H1 (cell line): Measurements from ENCODE around the gene GTF2A1. TPM values are rescaled to one million over a fixed set of nuclear protein-coding genes. Genes with fewer than 3 reads are reported as not detected.

Experiments used
- CTCF ChIA-PET: fragments of 300-600 bp; sonication (Branson Sonifier 250); formaldehyde crosslinking; loops from one replicate; lab custom pipeline; 2021; ENCODE audit not compliant: partially characterized antibody; lab: Charles Lee
- POLR2A ChIA-PET: fragments of 300-600 bp; sonication (Branson Sonifier 250); formaldehyde crosslinking; loops from one replicate; lab custom pipeline; 2021; ENCODE audit warnings: inconsistent platforms; ENCODE audit not compliant: partially characterized antibody; lab: Charles Lee
- DNase-seq, 2 experiments: peaks; one replicate each; pipeline versions ENCODE4 v3.0.0 to v3.0.0-alpha.2; 2010 to 2022; ENCODE audit warnings: low spot score in 2 of 2, low read depth in 1 of 2, mixed read lengths in 1 of 2
- FAIRE-seq: peaks from 2 replicates; lab custom pipeline; 2011; peaks lifted over from hg19 to GRCh38; lab: Jason Lieb, UNC
- H2AFZ ChIP-seq: 2 replicates; pipeline ENCODE4 v1.8.1; 2012; ENCODE audit warnings: low read length, inconsistent platforms
- H2AK5ac ChIP-seq: 2 replicates; pipeline ENCODE4 v1.6.1; 2013; ENCODE audit warnings: low read depth, low read length
- H2BK120ac ChIP-seq: replicated peaks from 2 replicates; pipeline ENCODE3; 2013; ENCODE audit warnings: low read depth, low read length, inconsistent platforms
- H2BK12ac ChIP-seq: 2 replicates; pipeline ENCODE4 v1.6.1; 2013; ENCODE audit warnings: low read depth, low read length
- H2BK15ac ChIP-seq: 2 replicates; pipeline ENCODE4 v1.6.1; 2013; ENCODE audit warnings: low read length
- H2BK20ac ChIP-seq: 2 replicates; pipeline ENCODE4 v1.6.1; 2013; ENCODE audit warnings: low read length
- H2BK5ac ChIP-seq: 2 replicates; pipeline ENCODE4 v1.6.1; 2013; ENCODE audit warnings: low read depth, low read length
- H3K14ac ChIP-seq: 2 replicates; pipeline ENCODE4 v1.6.1; 2013; ENCODE audit warnings: inconsistent platforms; ENCODE audit not compliant: insufficient read length
- H3K18ac ChIP-seq: 2 replicates; pipeline ENCODE4 v1.6.1; 2013; ENCODE audit warnings: low read length; ENCODE audit errors: extremely low read depth
- H3K23ac ChIP-seq: 2 replicates; pipeline ENCODE4 v1.6.1; 2013; ENCODE audit warnings: inconsistent platforms; ENCODE audit not compliant: insufficient read length
- H3K23me2 ChIP-seq: 2 replicates; pipeline ENCODE4 v1.6.1; 2013; ENCODE audit warnings: low read depth, low read length
- H3K27ac ChIP-seq: 2 replicates; pipeline ENCODE4 v1.6.1; 2011; ENCODE audit warnings: low read depth, low read length, inconsistent platforms
- H3K27me3 ChIP-seq, 4 experiments: replicated peaks in 1 of 4; 1 replicate in 1 of 4; 2 replicates in 3 of 4; pipeline versions ENCODE4 v1.6.1 to v1.8.1; 2011 to 2013; ENCODE audit warnings: low read length in 3 of 4, mild to moderate bottlenecking in 3 of 4, inconsistent platforms in 2 of 4, mixed read lengths in 2 of 4, moderate library complexity in 1 of 4; ENCODE audit not compliant: control insufficient read depth in 3 of 4, insufficient read depth in 3 of 4; ENCODE audit errors: extremely low read depth in 1 of 4
- H3K36me3 ChIP-seq, 4 experiments: 2 replicates each; pipeline versions ENCODE4 v1.6.1 to v1.8.1; 2011 to 2013; ENCODE audit warnings: mild to moderate bottlenecking in 4 of 4, low read length in 3 of 4, moderate library complexity in 2 of 4, control low read depth in 1 of 4, inconsistent platforms in 1 of 4; ENCODE audit not compliant: insufficient read depth in 4 of 4, control insufficient read depth in 2 of 4
- H3K4ac ChIP-seq: replicated peaks from 2 replicates; pipeline ENCODE3; 2013; ENCODE audit warnings: low read length, low read depth, mixed read lengths, inconsistent platforms; ENCODE audit not compliant: insufficient read length
- H3K4me1 ChIP-seq, 4 experiments: replicated peaks in 1 of 4; 1 replicate in 1 of 4; 2 replicates in 3 of 4; pipeline versions ENCODE4 v1.6.1 to v1.8.1; 2011 to 2013; ENCODE audit warnings: low read length in 3 of 4, inconsistent platforms in 2 of 4, mixed read lengths in 1 of 4; ENCODE audit not compliant: insufficient read depth in 4 of 4, control insufficient read depth in 3 of 4
- H3K4me2 ChIP-seq, 2 experiments: 2 replicates each; pipeline versions ENCODE4 v1.6.1 to v1.8.1; 2011 to 2013; ENCODE audit warnings: low read depth in 2 of 2, low read length in 2 of 2, control low read depth in 1 of 2, inconsistent platforms in 1 of 2, mild to moderate bottlenecking in 1 of 2; ENCODE audit not compliant: insufficient read depth in 1 of 2
- H3K4me3 ChIP-seq, 4 experiments: fragments of 200-600, 300-600 bp in 1 of 4; sonication (generic), shearing (Covaris generic), sonication (Bioruptor Twin) in 1 of 4; 2 replicates each; pipeline versions ENCODE4 v1.5.1 to v1.8.1; 2011 to 2016; ENCODE audit warnings: low read length in 4 of 4, low read depth in 3 of 4, control low read depth in 2 of 4, inconsistent platforms in 2 of 4, mild to moderate bottlenecking in 2 of 4, mixed read lengths in 1 of 4, moderate library complexity in 1 of 4; ENCODE audit not compliant: insufficient read depth in 2 of 4; ENCODE audit errors: extremely low read depth in 1 of 4
- H3K56ac ChIP-seq: replicated peaks from 2 replicates; pipeline ENCODE3; 2013; ENCODE audit warnings: low read depth, mild to moderate bottlenecking, mixed read lengths, low read length, inconsistent platforms; ENCODE audit not compliant: insufficient read length
- H3K79me1 ChIP-seq: 2 replicates; pipeline ENCODE4 v1.6.1; 2013; ENCODE audit warnings: low read depth, low read length, control low read depth
- H3K79me2 ChIP-seq, 2 experiments: 2 replicates each; pipeline versions ENCODE4 v1.6.1 to v1.8.1; 2012 to 2013; ENCODE audit warnings: low read length in 2 of 2, mild to moderate bottlenecking in 2 of 2, inconsistent platforms in 1 of 2; ENCODE audit not compliant: insufficient read depth in 2 of 2, control insufficient read depth in 1 of 2
- H3K9ac ChIP-seq, 4 experiments: replicated peaks in 1 of 4; 1 replicate in 1 of 4; 2 replicates in 3 of 4; pipeline versions ENCODE4 v1.6.1 to v1.8.1; 2011 to 2013; ENCODE audit warnings: low read depth in 3 of 4, low read length in 3 of 4, control low read depth in 2 of 4, mild to moderate bottlenecking in 2 of 4, moderate library complexity in 2 of 4, inconsistent platforms in 1 of 4; ENCODE audit errors: extremely low read depth in 1 of 4
- H3K9me3 ChIP-seq, 2 experiments: 2 replicates each; pipeline versions ENCODE4 v1.6.1 to v1.8.1; 2012 to 2013; ENCODE audit warnings: mild to moderate bottlenecking in 2 of 2, moderate library complexity in 2 of 2, control low read depth in 1 of 2, inconsistent platforms in 1 of 2, low read depth in 1 of 2, low read length in 1 of 2, mixed read lengths in 1 of 2; ENCODE audit not compliant: insufficient read depth in 2 of 2
- H4K20me1 ChIP-seq, 2 experiments: replicated peaks in 1 of 2; 2 replicates each; pipeline versions ENCODE3 to v1.8.1; 2011 to 2013; ENCODE audit warnings: inconsistent platforms in 2 of 2, low read length in 2 of 2, mild to moderate bottlenecking in 1 of 2; ENCODE audit not compliant: insufficient read depth in 2 of 2, control insufficient read depth in 1 of 2
- H4K5ac ChIP-seq: 2 replicates; pipeline ENCODE4 v1.6.1; 2013; ENCODE audit warnings: low read length, low read depth, mixed read lengths, inconsistent platforms; ENCODE audit not compliant: insufficient read length
- H4K8ac ChIP-seq: 2 replicates; pipeline ENCODE4 v1.8.0; 2013; ENCODE audit warnings: mild to moderate bottlenecking, moderate library complexity, low read length, inconsistent platforms; ENCODE audit not compliant: insufficient read depth; ENCODE audit errors: extremely low read depth
- H4K91ac ChIP-seq: replicated peaks from 2 replicates; pipeline ENCODE3; 2013; ENCODE audit warnings: low read length, mixed read lengths, inconsistent platforms; ENCODE audit not compliant: insufficient read length
- BACH1 ChIP-seq: IDR thresholded peaks from 2 replicates; pipeline ENCODE4 v1.6.1; 2012; ENCODE audit warnings: low read length, improper control_type of control experiment
- CBX5 ChIP-seq: fragments of 300-800, 300-1000 bp; sonication (generic); IDR thresholded peaks from 2 replicates; pipeline ENCODE4 v1.7.1; 2016; ENCODE audit warnings: antibody characterized with exemption, low read length, low read depth
- POLR2A ChIP-seq, 2 experiments: IDR thresholded peaks; 1 replicate in 1 of 2; 2 replicates in 1 of 2; pipeline ENCODE4 v1.6.1; 2011; ENCODE audit warnings: low read depth in 2 of 2, low read length in 2 of 2, mild to moderate bottlenecking in 2 of 2; ENCODE audit errors: control extremely low read depth in 1 of 2
- SAP30 ChIP-seq: fragments of 300-600 bp; sonication (generic); IDR thresholded peaks from 2 replicates; pipeline ENCODE4 v1.7.1; 2012; ENCODE audit warnings: low read length, moderate library complexity, mild to moderate bottlenecking, inconsistent platforms; ENCODE audit not compliant: insufficient read depth, insufficient replicate concordance
- SIN3A ChIP-seq, 2 experiments: IDR thresholded peaks in 1 of 2; conservative IDR thresholded peaks in 1 of 2; 2 replicates each; pipeline ENCODE4 v1.6.1; 2011 to 2012; ENCODE audit warnings: low read length in 2 of 2, improper control_type of control experiment in 1 of 2, low read depth in 1 of 2, mild to moderate bottlenecking in 1 of 2
- SIX5 ChIP-seq: IDR thresholded peaks from 2 replicates; pipeline ENCODE4 v1.6.1; 2011; ENCODE audit warnings: mild to moderate bottlenecking, low read depth, low read length
- TAF1 ChIP-seq: IDR thresholded peaks from 2 replicates; pipeline ENCODE4 v1.6.1; 2011; ENCODE audit warnings: mild to moderate bottlenecking, low read depth, low read length
- WGBS, 2 experiments: shearing (Covaris generic) in 1 of 2; methylation state at CpG; one replicate each; pipeline versions ENCODE4 v1.1.6 to v1.1.7; 2013 to 2015; ENCODE audit warnings: low lambda C conversion rate in 2 of 2, mixed read lengths in 2 of 2, inconsistent platforms in 1 of 2, low coverage in 1 of 2, missing lambda C conversion rate in 1 of 2; ENCODE audit not compliant: insufficient replicate concordance in 2 of 2, insufficient coverage in 1 of 2, insufficient read length in 1 of 2; ENCODE audit errors: extremely low coverage in 1 of 2, missing lambda C conversion rate in 1 of 2; 5-methylcytosine and 5-hydroxymethylcytosine counted together
- polyA plus RNA-seq, 7 experiments: library from polyadenylated mRNA; depleted of rRNA in 3 of 7; stranded (reverse) in 5 of 7; unstranded in 2 of 7; fragments of >200 nt in 5 of 7; fragments of 200-250 nt in 2 of 7; gene quantifications; 1 replicate in 5 of 7; 2 replicates in 1 of 7; 4 replicates in 1 of 7; pipeline versions ENCODE4 v1.2.1 to v1.2.3, GENCODE V29; 2011 to 2013; ENCODE audit warnings: missing spikeins in 2 of 7, mixed read lengths in 2 of 7
- total RNA-seq: library from RNA; stranded (reverse); fragmentation: NEBNext Ultra II Directional; extraction: Animal tissue kit (Norgen Biotek cat#: 25700); gene quantifications from 2 replicates; pipeline ENCODE4 v1.2.1, GENCODE V29; 2021

Gene GTF2A1
- total and polyA plus RNA-seq, 2 of the 8 experiments (the other 6 are each of a cell fraction or from before 2014, with no cell fraction given): 24.1 to 57.8 TPM

- no peak overlapping the region for H4K91ac ChIP-seq
- no peak overlapping the region for H4K8ac ChIP-seq
- H2BK12ac ChIP-seq: no peak overlapping the region
- peaks cover 11 to 77% of the 10 kb centered on the region in 2 experiments for H3K79me2 ChIP-seq
- no peak overlapping the region for H2BK15ac ChIP-seq
- no peaks in the 10 kb centered on the region for H3K9me3 ChIP-seq
- H4K5ac ChIP-seq: no peak overlapping the region
- peaks cover 2 to 18% of the 10 kb centered on the region in 2 experiments for H4K20me1 ChIP-seq
- H3K9ac ChIP-seq: no peak overlapping the region
- ChIA-PET POLR2A (no interaction called here), CTCF (no interaction called here)
- no peak overlapping the region for H3K14ac ChIP-seq
- no peak overlapping the region for H2BK5ac ChIP-seq
- no peak overlapping the region for H3K18ac ChIP-seq
- no peaks in the 10 kb centered on the region for H3K23me2 ChIP-seq
- DNase-seq (no peak), FAIRE-seq (no peak)
- H3K23ac ChIP-seq: no peak overlapping the region
- WGBS, 2 experiments: 93% methylated on average over 4 of the region's 4 CpGs; no CpG with 5 or more reads in 1 of the 2 experiments
- no peaks in the 10 kb centered on the region for H3K27me3 ChIP-seq
- no peak overlapping the region for H2BK120ac ChIP-seq
- H3K4me1 ChIP-seq: no peaks in the 10 kb centered on the region; a peak in 2 of 7 replicates
- H2AK5ac ChIP-seq: no peak overlapping the region
- H2BK20ac ChIP-seq: no peak overlapping the region
- H3K56ac ChIP-seq: no peak overlapping the region
- no peak overlapping the region for H3K27ac ChIP-seq
- no peak overlapping the region for H2AFZ ChIP-seq
- H3K4me3 ChIP-seq: no peak overlapping the region
- H3K4me2 ChIP-seq: no peak overlapping the region
- no peaks in the 10 kb centered on the region; the same call in 1 of the 2 replicates for H3K79me1 ChIP-seq
- H3K4ac ChIP-seq: no peak overlapping the region
- H3K36me3 ChIP-seq: peaks cover 4 to 71% (median 33%) of the 10 kb centered on the region in 4 experiments; a peak in 7 of 8 replicates
- TF ChIP-seq SAP30 (no peak), TAF1 (no peak), SIN3A (conservative IDR thresholded peaks at IDR 0.05 in 1 of 2, IDR thresholded peaks at IDR 0.05 in 1 of 2; ENCODE audit: low read depth in 1 of 2, low read length in 2 of 2) (no peak), SIX5 (no peak), POLR2A (IDR thresholded peaks at IDR 0.05; ENCODE audit: control extremely low read depth in 1 of 2, low read depth in 2 of 2, low read length in 2 of 2) (no peak), BACH1 (no peak), CBX5 (no peak)
Measured at GRCh38 chr14:81205639-81206038, 15.1 kb downstream of the GTF2A1 start.
